Suprapubic skin (tissue), 4 donors: ENCODE data around the gene ADGRB3. TPM values are rescaled to one million over a fixed set of nuclear protein-coding genes. Genes with fewer than 3 reads are reported as not detected.

Source experiments
- DNase-seq, 2 donors: peaks; one replicate each; pipeline ENCODE4 v3.0.0-alpha.2; 2019; ENCODE audit warnings: low spot score in 2 of 2
- H3K27ac ChIP-seq: fragments of 200-600 bp; sonication (generic); one replicate; pipeline ENCODE4 v1.5.1; 2019
- H3K27me3 ChIP-seq: fragments of 200-600 bp; sonication (generic); one replicate; pipeline ENCODE4 v1.5.1; 2019
- H3K36me3 ChIP-seq: fragments of 200-600 bp; sonication (generic); one replicate; pipeline ENCODE4 v1.5.1; 2019
- H3K4me1 ChIP-seq: fragments of 200-600 bp; sonication (generic); one replicate; pipeline ENCODE4 v1.5.1; 2019
- H3K4me3 ChIP-seq: fragments of 200-600 bp; sonication (generic); one replicate; pipeline ENCODE4 v1.5.1; 2019; ENCODE audit warnings: mild to moderate bottlenecking
- H3K9me3 ChIP-seq: fragments of 200-600 bp; sonication (generic); one replicate; pipeline ENCODE4 v1.5.1; 2019
- CTCF ChIP-seq, 2 donors: fragments of 200-600 bp in 1 of 2; fragments of 450-650 bp in 1 of 2; sonication (generic) in 1 of 2; IDR thresholded peaks; one replicate each; pipeline ENCODE4 v1.5.1; 2016 to 2019; ENCODE audit warnings: antibody characterized with exemption in 2 of 2, mild to moderate bottlenecking in 1 of 2, moderate library complexity in 1 of 2
- EP300 ChIP-seq: sonication (generic); formaldehyde crosslinking; IDR thresholded peaks from one replicate; pipeline ENCODE4 v1.6.1; 2017; ENCODE audit warnings: antibody characterized with exemption
- POLR2A ChIP-seq, 2 donors: fragments of 450-650 bp; IDR thresholded peaks; one replicate each; pipeline ENCODE4 v1.6.1; 2017; ENCODE audit warnings: antibody characterized with exemption in 2 of 2, mild to moderate bottlenecking in 2 of 2, moderate library complexity in 2 of 2
- POLR2AphosphoS5 ChIP-seq, 3 donors: sonication (generic); formaldehyde crosslinking; IDR thresholded peaks; one replicate each; pipeline ENCODE4 v1.6.1; 2017; ENCODE audit warnings: antibody characterized with exemption in 3 of 3
- WGBS: methylation state at CpG from one replicate; pipeline ENCODE4 v1.1.5; 2018; 5-methylcytosine and 5-hydroxymethylcytosine counted together
- total RNA-seq, 4 donors: library from RNA; depleted of rRNA; stranded (reverse); fragments of >200 nt; gene quantifications; one replicate each; pipeline ENCODE4 v1.1.0, GENCODE V29; 2016

ADGRB3 gene
- total RNA-seq, 4 donors from 2014 or later: 0.42 to 2.2 (median 1.3) TPM

- DNase-seq: no peak
- WGBS: 90% methylated on average over 2 of the region's 2 CpGs
- H3K4me1 ChIP-seq: no peaks in the 10 kb centered on the region
- no peak overlapping the region for H3K27ac ChIP-seq
- H3K9me3 ChIP-seq: no peaks in the 10 kb centered on the region
- H3K4me3 ChIP-seq: no peak overlapping the region
- TF ChIP-seq POLR2AphosphoS5 (IDR thresholded peaks at IDR 0.05): no peak
- no peak for TF ChIP-seq CTCF (IDR thresholded peaks at IDR 0.05)
- no peak for TF ChIP-seq POLR2A (IDR thresholded peaks at IDR 0.05)
- no peak for TF ChIP-seq EP300
- H3K36me3 ChIP-seq: no peaks in the 10 kb centered on the region
- H3K27me3 ChIP-seq: no peaks in the 10 kb centered on the region
Measured at GRCh38 chr6:68680264-68680663, 45.2 kb downstream of the ADGRB3 start.

- no peaks in the 10 kb centered on the region for H3K9me3 ChIP-seq
- no peaks in the 10 kb centered on the region for H3K36me3 ChIP-seq
- H3K4me1 ChIP-seq: no peaks in the 10 kb centered on the region
- no peak for TF ChIP-seq EP300
- no peak for TF ChIP-seq POLR2AphosphoS5 (IDR thresholded peaks at IDR 0.05)
- TF ChIP-seq CTCF (IDR thresholded peaks at IDR 0.05): no peak
- no peak for TF ChIP-seq POLR2A (IDR thresholded peaks at IDR 0.05)
- H3K27ac ChIP-seq: no peak overlapping the region
- DNase-seq: no peak
- H3K27me3 ChIP-seq: no peaks in the 10 kb centered on the region
- H3K4me3 ChIP-seq: no peak overlapping the region
- 38% methylated on average over 1 of the region's 1 CpG for WGBS
Measured at GRCh38 chr6:68689910-68690309, 54.8 kb downstream of the ADGRB3 start.

GRCh38 chr6:68691120-68691519 lies 56.0 kb downstream of the ADGRB3 start:
- H3K27me3 ChIP-seq: no peaks in the 10 kb centered on the region
- H3K4me1 ChIP-seq: no peaks in the 10 kb centered on the region
- H3K27ac ChIP-seq: no peak overlapping the region
- no peaks in the 10 kb centered on the region for H3K36me3 ChIP-seq
- no peak for DNase-seq
- no peaks in the 10 kb centered on the region for H3K9me3 ChIP-seq
- H3K4me3 ChIP-seq: no peak overlapping the region
- 71% methylated on average over 3 of the region's 3 CpGs for WGBS
- TF ChIP-seq EP300: no peak
- TF ChIP-seq POLR2AphosphoS5 (IDR thresholded peaks at IDR 0.05): no peak
- TF ChIP-seq POLR2A (IDR thresholded peaks at IDR 0.05): no peak
- TF ChIP-seq CTCF (IDR thresholded peaks at IDR 0.05): no peak

- DNase-seq: no peak
- Histone ChIP-seq H3K9me3 (no peaks in the 10 kb centered on the region), H3K4me3 (no peak overlapping the region), H3K4me1 (no peaks in the 10 kb centered on the region), H3K36me3 (no peaks in the 10 kb centered on the region), H3K27me3 (no peaks in the 10 kb centered on the region), H3K27ac (no peak overlapping the region)
- WGBS: 70% methylated on average over 1 of the region's 1 CpG
- TF ChIP-seq EP300 (no peak), POLR2AphosphoS5 (IDR thresholded peaks at IDR 0.05) (no peak), POLR2A (IDR thresholded peaks at IDR 0.05) (no peak), CTCF (IDR thresholded peaks at IDR 0.05) (no peak)
Measured at GRCh38 chr6:68693271-68693670, 58.2 kb downstream of the ADGRB3 start.

- H3K27ac ChIP-seq: no peak overlapping the region
- H3K27me3 ChIP-seq: no peaks in the 10 kb centered on the region
- DNase-seq: no peak
- H3K36me3 ChIP-seq: no peaks in the 10 kb centered on the region
- WGBS: 89% methylated on average over 4 of the region's 4 CpGs
- no peaks in the 10 kb centered on the region for H3K9me3 ChIP-seq
- no peaks in the 10 kb centered on the region for H3K4me1 ChIP-seq
- TF ChIP-seq POLR2AphosphoS5 (IDR thresholded peaks at IDR 0.05) (no peak), CTCF (IDR thresholded peaks at IDR 0.05) (no peak), EP300 (no peak), POLR2A (IDR thresholded peaks at IDR 0.05) (no peak)
- no peak overlapping the region for H3K4me3 ChIP-seq
Measured at GRCh38 chr6:68695403-68695802, 60.3 kb downstream of the ADGRB3 start.
